ENCODE results near the gene MCM3AP. TPM values are rescaled to one million over a fixed set of nuclear protein-coding genes. Genes with fewer than 3 reads are reported as not detected.

The MCM3AP gene
- total RNA-seq, 2 donors from 2014 or later: 90.6 to 94.3 TPM

Other genes starting within 250 kb of the MCM3AP start
- gene COL6A2, start 187.5 kb downstream of the MCM3AP start, total RNA-seq: 100 to 1,000 TPM in 1 of 2 donors, 10 to 100 TPM in 1; 65.5 to 193 TPM
- under 1 TPM; 0.22 to 0.52 TPM for gene FTCD, start 130.0 kb downstream of the MCM3AP start, total RNA-seq
- gene SPATC1L, start 101.2 kb downstream of the MCM3AP start, total RNA-seq: 1 to 10 TPM; 5.9 to 8.0 TPM
- 100 to 1,000 TPM in 1 of 2 donors, 10 to 100 TPM in 1; 65.6 to 140 TPM for gene LSS, start 56.8 kb downstream of the MCM3AP start, total RNA-seq
- 10 to 100 TPM; 19.6 to 25.7 TPM for gene YBEY, start 731 bp upstream of the MCM3AP start, total RNA-seq
- 1 to 10 TPM; 4.6 to 9.8 TPM for gene C21orf58, start 38.3 kb upstream of the MCM3AP start, total RNA-seq
- 10 to 100 TPM; 17.6 to 28.8 TPM for gene PCNT, start 38.5 kb upstream of the MCM3AP start, total RNA-seq
- gene DIP2A, start 173.3 kb upstream of the MCM3AP start, total RNA-seq: 10 to 100 TPM; 46.3 to 48.3 TPM